HG03378 (cell line): Measurements from ENCODE around the gene FGD4.
"Not testable (repeated sequence)": the region's sequence is repeated elsewhere in the genome, so short reads cannot be mapped to it uniquely, and the experiment has no call there.

ENCODE experiments used
- ATAC-seq: cut with Tn5 transposase; IDR thresholded peaks from one replicate; pipeline ENCODE4 v1.9.1; 2021; ENCODE audit warnings: mild to moderate bottlenecking, moderate library complexity; ENCODE audit not compliant: unreplicated experiment

The FGD4 gene

DNA sequence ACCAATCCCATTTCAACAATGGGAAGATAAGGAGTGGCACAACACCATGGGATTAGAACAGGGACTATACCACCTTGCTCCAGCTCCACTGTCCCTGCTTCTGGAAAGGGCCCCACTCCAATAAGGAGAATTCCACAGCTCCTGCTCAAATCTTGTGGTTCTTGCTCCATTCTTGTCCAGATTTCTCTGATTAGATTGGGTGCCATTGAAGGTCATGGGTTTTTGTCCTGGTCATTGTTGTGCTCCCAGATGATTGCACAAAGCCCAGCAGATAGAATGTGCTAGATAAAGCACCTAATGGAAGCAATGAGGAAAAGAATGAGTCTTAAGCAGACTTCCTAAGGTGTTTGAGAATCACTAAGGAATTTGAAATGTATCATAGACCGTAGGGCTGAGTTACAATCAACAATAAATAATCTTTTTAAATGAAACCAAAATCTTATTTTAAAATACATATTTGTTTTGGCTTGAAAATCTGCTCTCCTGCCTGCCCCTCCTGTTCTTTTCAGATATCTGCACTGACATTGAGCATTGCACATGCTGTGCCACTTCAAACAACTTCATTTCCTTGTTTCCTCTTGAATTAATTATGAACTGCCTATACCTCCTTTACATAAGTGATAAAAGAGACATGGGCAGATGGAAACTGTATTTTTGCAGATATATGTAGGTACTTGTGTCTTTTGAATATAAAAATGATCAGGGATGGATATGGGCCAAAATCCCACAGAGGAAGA, 115.9 kb downstream of the FGD4 start:
- ATAC-seq: no peak

DNA sequence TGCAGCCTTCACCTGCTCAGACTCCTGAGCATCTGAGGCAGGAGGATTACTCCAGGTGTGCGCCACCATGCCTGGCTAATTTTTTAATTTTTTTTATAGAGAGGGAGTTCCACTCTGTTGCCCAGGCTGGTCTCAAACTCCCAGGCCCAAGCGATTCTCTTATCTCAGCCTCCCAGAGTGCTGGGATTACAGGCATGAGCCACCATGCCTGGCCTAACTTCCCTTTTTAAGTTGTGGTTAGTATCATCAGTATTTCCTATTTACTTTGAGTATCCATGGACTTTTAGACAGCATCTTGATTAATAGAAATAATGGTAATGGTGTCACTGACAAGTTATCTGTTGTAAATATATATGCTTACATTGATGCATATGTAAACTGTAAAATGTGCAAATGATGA, 116.9 kb downstream of the FGD4 start:
- ATAC-seq: no peak

DNA sequence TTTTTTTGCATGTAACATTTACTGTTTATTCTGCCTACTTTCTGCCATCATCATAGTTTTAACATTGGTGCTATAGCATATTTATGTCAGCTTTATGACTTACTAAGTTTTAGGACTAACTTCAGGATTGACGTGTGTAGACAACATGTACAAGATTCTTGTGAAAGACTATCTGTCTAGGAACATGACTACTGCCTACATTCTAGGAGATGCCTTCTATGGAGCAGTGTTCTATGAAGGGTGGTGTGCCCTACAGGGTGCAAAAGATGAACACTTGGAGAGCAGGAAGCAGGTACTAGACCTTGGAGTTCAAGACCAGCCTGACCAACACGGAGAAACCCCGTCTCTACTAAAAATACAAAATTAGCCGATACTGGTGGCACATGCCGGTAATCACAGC, 118.6 kb downstream of the FGD4 start:
- no peak for ATAC-seq

DNA sequence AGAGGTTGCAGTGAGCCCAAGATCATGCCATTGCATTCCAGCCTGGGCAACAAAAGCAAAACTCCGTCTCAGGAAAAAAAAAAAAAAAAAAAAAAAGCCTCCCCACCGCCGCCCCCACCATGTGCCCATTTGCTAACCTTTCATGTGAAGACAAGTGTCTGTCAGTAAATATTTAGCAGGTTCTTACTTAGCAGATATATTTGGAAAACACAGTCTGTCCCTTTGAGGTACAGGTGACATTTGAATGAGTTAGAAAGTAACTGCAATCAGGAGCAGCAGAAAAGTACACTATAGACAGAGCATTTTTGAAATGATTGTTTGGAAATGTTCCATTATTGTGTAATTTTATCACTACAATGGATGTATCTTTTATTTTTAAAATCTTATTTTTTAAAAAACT, 119.7 kb downstream of the FGD4 start:
- ATAC-seq: no peak

DNA sequence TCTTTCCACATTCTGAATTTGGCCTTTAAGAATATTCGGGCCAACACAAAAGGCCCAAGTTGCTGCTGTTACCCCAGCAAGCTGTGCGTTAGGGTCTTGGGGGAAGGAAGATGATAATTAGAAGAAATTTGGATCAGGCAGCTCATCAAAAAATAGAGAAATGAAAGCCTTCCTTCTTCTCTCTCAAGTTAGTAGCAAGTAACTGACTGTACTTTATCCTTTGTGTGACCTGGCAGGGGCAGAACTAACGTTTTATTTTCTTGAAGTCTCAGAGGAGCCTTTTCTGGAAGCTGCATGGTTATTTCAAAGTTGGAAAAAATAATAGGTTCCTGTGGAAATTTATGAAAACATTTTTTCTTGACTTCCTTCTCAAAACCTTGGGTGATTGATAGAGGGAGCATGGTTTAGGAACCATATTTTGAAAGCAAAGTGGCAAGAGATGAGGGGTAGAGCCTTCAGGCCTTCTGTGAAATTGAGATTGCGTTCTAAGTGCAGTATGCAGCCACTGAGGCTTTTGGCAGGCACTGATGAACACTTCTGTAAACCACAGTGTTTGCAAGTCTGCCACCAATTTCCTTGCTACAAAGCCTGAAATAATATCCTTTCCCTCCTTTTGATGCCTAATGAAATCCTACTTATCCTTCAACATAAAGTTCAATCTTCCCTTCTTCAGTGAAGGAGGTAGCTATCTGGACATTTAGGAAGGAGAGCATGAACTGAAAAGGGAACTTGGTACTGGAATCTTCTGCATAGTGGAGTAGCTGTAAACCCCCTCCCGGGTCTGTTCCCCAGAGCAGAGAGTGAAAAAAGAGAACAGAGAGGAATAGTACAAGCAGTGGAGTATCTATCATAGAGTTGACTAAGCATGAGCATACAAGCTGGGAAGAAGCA, 123.2 kb downstream of the FGD4 start:
- ATAC-seq: peak; percentile 69

GRCh38 chr12:32525802-32526201, 126.4 kb downstream of the FGD4 start:
- not testable (repeated sequence) for ATAC-seq

DNA sequence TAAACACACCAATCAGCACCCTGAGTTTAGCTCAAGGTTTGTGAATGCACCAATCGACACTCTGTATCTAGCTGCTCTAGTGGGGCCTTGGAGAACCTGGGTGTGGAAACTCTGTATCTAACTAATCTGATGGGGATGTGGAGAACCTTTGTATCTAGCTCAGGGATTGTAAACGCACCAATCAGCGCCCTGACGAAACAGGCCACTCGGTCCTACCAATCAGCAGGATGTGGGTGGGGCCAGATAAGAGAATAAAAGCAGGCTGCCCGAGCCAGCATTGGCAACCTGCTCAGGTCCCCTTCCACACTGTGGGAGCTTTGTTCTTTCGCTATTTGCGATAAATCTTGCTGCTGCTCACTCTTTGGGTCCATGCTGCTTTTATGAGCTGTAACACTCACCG, 127.0 kb downstream of the FGD4 start:
- ATAC-seq: not testable (repeated sequence)

DNA sequence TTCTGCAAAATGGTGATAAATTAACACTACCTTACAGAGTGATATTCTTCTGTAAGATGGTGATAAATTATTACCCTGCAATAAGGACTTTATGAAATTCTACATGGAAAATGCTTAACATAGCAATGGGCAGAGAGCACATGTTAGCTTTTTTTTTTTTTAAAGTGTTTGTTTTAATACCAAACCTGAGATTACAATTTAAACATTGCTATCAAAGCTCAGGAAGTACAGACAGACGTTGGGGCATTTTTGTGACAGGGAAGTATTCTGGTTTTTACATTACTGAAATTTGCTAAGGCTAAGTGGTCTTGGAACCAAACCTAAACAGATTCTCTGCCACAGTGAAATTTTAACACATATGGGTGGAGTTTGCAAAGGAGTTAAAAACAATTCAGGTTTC, 133.1 kb downstream of the FGD4 start:
- no peak for ATAC-seq

GRCh38 chr12:32532951-32533350, 133.6 kb downstream of the FGD4 start:
- no peak for ATAC-seq

DNA sequence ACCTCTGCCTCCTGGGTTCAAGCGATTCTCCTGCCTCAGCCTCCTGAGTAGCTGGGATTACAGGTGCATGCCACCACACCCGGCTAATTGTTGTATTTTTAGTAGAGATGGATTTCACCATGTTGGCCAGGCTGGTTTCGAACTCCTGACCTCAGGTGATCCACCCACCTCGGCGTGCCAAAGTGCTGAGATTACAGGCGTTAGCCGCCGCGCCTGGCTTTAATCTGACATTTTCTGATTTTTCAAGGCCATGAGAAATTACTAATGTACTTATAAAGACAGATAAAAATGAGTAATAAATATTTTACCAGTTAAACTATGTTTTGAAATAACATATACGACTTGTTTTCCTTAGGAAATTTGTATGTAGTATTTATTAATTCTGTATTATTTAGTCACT, 134.1 kb downstream of the FGD4 start:
- ATAC-seq: not testable (repeated sequence)

DNA sequence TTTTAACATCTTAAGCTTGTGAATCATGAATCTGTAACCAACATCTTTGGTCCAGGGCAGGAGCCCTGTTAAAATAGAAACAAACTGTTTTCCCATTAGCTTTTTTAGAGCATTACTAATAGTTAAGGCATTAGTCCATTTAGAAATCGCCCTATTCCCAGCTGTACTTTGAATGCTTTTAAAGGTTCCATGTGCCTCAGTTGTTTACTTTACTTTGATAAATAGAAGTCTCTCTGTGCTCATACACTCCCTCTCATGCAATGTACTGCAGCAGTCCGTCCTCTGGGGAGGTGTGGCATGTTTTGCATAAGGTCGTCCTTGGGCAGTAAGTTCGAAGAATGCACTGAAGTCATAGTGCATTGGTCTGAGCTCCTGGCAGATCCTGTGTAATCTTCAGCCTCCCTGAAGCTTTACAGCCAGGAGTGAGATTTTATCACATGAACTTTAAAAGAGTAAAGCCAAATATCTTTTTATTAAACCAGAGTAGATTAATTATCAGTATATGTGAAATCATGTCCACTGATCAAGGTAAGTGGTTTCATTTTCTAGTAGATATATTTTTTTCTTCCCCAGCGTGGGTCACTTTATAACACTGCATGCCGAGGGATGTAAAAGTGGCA, 134.7 kb downstream of the FGD4 start:
- ATAC-seq: peak; percentile 63

DNA sequence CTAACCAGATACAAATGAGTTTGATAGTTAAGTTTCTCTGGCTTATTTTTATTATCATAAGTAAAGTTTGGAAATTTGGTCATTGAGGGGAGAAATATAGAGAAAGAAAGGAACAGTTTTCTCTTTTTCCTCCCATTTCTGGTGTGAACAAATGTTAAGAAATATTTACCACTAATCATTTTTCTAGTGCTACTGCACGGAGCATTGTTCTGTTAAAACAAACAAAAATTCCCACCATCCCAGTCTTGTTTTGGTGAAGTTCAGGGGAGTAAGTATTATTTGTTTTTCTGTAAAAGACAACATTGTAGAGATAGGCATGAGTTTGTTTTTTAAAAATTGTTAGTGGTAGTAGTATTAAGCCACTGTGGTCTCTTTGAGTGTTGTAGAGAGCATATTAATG, 135.3 kb downstream of the FGD4 start:
- ATAC-seq: no peak

DNA sequence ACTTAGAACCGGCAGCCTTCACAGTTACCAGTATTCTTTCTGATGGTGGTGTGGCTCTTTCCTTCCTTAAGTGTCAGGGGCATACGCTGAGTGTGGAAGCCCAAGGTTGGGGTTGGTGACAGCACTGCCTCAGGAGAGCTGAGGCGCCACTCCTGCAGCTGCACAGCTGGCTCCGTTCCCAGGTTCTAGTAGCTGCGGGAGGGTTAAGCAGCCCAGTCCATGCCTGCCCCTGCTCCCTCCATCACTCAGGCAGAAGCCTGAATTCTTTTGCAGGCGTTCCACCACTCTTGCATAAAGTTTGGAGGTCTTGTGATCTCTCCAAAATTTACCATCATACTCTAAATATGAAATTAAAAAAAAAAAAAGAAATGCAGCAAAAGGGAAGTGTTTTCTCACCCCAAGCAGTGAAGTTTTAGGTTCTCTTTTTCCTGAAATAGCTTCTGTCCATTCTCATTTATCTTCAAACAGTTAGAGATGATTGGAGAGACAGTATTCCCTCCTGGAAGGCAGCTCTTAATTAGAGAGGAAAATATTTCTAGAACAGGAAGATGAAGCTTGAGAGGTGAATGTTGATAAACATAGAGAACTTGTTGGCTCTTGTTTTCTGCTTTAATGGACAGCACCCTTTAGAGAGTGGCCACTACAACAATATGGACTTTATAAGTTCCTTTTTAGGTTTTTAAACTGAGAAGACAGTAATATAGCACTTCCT, 136.1 kb downstream of the FGD4 start:
- ATAC-seq: no peak

DNA sequence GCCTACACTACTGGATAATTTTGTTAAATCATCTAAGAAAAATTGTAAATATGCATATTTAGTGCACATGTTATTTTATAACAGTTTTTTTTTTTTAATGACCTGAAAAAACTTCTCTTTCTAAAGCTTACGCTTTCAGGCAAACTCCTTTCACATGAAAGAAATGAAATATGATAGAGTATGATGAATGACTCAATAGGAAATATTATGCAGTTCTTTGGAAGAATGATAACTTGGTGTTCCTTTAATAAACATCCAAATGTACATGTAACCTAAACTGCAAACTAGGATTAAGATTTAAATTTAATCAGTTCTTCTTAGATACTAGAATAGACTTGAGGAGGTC, 136.6 kb downstream of the FGD4 start:
- no peak for ATAC-seq

GRCh38 chr12:32541754-32542374, 142.5 kb downstream of the FGD4 start:
- ATAC-seq: no peak

- ATAC-seq: no peak
Observed at GRCh38 chr12:32542428-32543229, 143.3 kb downstream of the FGD4 start.

GRCh38 chr12:32544893-32545292, 145.5 kb downstream of the FGD4 start:
- peak; percentile 42 for ATAC-seq

DNA sequence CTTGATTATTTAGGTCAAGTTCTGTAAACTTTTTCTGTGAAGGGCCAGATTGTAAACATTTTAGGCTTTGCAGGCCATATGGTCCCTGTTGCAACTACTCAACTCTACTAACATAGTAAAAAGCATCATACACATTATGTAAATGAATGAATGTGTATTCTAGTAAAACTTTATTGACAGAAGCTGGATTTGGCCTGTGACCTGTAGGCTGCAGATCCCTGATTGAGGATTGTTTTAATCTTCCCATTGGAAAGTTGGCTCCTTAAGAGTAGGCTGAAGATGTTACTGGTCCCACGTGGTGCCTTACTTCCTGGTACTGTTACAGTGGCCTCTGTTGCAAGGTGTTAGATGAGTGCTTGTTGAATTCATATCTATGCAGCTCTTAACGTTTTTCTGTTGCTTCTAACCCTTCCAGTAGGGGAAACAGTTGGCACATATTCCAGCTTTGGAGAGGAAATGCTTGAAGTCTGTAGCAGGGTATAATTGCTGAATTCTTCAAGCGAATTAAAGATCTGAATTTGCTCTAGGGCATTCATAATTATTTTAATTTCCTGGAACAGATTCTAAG, 146.1 kb downstream of the FGD4 start:
- ATAC-seq: no peak

DNA sequence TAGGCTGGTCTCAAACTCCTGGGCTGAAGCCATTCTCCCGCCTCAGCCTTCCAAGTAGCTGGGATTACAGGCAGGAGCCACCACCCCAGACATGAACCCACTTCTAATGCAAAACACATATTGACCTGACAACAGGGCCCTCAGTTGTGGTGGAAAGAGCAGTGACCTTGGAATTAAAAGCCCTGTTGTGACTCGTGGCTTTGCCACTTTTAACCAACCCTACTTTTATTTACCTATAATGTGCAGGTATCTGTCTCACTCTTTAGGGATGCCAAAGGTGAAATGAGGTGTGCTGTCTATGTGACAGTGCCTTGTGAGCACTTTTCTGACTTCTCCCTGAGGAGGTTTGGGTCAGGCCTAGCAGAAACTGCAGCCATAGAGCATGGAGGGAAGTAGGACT, 146.9 kb downstream of the FGD4 start:
- no peak for ATAC-seq
